GM18870 (cell line): ENCODE data around the gene MRRF.
"Not testable (repeated sequence)": the region's sequence is repeated elsewhere in the genome, so short reads cannot be mapped to it uniquely, and the experiment has no call there.

ENCODE experiments used
- ATAC-seq: cut with Tn5 transposase; IDR thresholded peaks from one replicate; pipeline ENCODE4 v1.9.1; 2021; ENCODE audit warnings: moderate library complexity; ENCODE audit not compliant: unreplicated experiment

MRRF gene

GRCh38 chr9:122350577-122351355, 86.1 kb downstream of the MRRF start:
- no peak for ATAC-seq

DNA sequence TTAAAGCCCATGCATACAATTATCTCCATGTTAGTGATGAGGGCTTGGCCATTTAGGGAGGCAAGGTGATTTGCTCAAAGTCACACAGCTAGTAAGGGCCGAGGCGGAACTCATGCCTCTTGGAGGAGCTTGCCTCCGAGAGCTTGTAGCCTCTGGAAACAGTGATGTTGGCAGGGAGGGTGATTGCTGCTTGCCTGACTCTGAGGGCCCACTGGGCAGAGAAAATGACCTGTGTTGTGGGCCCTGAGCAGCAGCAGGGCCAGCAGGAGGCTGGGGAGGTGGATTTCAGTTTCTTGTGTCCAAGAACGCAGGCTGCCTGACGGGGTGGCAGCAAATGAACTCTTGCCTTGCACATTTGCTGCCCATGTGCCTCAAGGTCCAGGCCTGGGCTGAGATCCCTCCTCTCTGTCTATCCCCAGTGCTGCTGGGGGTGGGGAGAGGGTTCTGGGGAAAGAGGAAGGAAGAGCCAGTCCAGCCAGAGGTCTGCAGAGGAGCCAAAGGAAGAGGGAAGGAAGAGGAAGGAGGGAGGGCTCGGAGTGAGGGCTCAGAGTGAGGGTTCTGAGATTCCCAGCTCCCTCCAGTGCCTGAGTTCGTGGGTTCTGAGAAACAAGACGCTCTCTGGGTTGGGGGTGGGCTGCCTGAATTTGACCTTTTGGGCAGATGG, 90.0 kb downstream of the MRRF start:
- ATAC-seq: no peak

DNA sequence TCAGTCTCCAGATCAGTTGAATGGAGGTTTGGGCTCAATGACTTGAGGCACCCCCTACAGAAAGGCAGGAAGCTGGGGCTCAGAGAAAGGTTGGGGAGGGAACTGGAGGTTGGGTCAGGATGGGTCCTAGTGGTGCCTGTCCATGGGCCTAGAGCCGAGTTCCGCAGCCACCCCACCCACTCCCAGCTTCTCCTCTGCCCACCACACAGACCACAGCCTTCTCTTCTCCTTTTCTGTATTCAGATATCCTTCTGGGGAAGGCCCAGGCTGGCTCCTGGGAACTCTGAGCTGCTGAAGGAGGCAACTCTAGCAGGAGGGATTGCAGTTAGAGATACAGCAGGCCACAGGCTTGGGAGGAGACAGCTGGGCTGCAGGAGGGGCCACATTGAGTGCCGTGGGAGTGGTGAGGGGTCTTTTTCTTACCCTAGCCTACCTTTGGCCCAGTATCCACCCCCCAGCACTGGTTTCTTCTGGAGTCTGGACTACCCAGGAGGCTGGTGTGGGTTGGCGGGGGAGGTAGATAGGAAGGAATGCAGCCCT, 90.7 kb downstream of the MRRF start:
- no peak for ATAC-seq

- ATAC-seq: no peak
Observed at GRCh38 chr9:122356627-122357026, 91.9 kb downstream of the MRRF start.

GRCh38 chr9:122360891-122361290, 96.2 kb downstream of the MRRF start:
- no peak for ATAC-seq

- ATAC-seq: not testable (repeated sequence)
Observed at GRCh38 chr9:122363131-122363530, 98.4 kb downstream of the MRRF start.

DNA sequence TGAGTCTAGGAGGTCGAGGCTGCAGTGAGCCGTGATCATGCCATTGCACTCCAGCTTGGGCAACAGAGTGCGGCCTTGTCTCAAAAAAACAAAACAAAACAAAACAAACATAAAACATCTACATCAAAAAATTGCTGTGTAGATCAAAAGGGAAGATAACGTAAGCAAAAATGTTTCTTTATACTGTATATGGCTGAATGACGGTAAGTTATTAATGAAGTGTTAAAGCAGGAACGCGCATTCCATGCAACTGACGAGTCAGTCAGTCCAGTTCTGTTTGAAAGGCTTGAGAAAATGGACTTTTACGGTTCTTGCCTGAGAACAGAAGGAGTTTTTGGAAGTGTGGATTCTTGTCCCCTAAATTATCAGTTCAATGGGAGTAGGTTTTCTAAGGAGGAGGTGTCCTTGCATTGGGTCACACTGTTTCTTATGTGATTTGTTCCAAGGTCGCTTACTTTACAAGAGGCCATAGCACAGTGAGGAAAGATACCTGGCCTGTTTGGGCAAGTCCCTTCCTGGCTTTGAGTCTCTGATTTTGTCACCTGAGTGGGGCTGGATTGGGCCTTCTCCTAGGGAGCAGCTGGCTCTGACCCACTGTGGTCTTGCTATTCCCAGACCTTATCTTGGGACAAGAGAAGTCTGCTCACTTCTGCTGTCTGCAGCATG, 99.6 kb downstream of the MRRF start:
- ATAC-seq: no peak

- ATAC-seq: no peak
Observed at GRCh38 chr9:122364783-122365150, 100.1 kb downstream of the MRRF start.

DNA sequence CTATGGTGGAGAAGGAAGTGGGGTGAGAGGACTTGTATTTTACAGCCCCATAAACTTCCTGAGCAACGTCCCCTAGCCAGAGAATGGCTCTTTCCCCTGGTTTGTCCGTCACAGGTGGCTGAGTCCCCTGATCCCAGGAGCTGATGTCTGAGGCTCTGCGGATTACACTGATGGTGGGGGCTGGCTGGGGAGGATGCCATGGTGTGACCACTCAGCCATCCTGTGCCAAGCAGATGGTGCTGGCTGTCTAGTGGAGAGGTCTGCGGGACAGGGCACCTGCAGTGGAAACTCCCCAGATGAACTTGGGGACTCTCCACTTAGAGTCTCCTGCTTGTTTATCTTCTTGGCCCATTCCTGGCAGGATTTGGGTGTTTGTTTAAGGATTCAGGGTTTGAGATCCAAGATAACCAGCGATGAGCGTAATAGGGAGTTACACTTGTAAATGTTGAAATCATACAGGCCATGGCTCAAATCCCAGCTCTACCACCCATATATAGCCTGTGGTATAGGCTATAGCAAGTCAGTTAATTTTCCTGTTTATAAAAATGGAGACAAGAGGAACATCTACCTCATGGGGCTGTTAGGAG, 101.5 kb downstream of the MRRF start:
- no peak for ATAC-seq

GRCh38 chr9:122367065-122367464, 102.4 kb downstream of the MRRF start:
- ATAC-seq: peak; percentile 43

GRCh38 chr9:122367774-122368460, 103.2 kb downstream of the MRRF start:
- ATAC-seq: no peak

DNA sequence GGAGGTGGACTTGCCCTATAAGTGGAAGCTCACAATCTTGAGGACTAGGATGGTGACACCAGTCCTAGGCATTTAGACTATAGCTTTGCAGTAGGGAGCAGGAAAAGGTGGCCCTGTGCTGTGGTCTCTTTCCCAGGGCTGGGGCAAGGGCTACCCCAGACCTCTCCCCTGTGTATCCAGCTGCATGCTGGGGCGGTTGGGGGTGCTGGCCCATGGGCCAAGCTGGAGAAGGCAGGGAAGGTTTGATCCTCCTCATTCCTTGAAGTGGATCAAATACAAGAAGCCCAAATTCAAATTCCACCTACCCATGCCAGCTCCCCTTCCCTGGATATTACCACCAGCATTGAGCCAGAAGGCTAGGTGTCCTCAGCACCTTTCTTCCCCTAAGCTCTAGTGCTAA, 104.0 kb downstream of the MRRF start:
- no peak for ATAC-seq

DNA sequence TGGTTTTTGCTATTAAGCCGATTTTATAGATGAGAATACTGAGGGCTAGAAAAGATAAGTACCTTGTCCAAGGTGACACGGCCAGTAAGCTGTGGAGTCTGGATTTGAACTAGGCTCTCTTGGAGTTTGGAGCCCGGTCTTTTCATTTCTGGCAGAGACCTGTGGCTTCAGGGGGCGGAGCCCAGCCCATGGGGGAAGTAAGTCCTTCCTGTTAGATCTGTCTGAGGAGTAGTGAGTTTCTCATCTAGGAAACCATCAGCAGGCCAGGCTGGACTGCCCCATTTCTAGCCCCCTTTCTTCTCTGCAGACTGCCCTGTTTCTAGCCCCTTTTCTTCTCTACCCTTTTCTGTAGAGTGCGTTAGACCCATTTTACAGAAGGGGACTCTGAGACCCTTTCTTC, 105.6 kb downstream of the MRRF start:
- no peak for ATAC-seq

DNA sequence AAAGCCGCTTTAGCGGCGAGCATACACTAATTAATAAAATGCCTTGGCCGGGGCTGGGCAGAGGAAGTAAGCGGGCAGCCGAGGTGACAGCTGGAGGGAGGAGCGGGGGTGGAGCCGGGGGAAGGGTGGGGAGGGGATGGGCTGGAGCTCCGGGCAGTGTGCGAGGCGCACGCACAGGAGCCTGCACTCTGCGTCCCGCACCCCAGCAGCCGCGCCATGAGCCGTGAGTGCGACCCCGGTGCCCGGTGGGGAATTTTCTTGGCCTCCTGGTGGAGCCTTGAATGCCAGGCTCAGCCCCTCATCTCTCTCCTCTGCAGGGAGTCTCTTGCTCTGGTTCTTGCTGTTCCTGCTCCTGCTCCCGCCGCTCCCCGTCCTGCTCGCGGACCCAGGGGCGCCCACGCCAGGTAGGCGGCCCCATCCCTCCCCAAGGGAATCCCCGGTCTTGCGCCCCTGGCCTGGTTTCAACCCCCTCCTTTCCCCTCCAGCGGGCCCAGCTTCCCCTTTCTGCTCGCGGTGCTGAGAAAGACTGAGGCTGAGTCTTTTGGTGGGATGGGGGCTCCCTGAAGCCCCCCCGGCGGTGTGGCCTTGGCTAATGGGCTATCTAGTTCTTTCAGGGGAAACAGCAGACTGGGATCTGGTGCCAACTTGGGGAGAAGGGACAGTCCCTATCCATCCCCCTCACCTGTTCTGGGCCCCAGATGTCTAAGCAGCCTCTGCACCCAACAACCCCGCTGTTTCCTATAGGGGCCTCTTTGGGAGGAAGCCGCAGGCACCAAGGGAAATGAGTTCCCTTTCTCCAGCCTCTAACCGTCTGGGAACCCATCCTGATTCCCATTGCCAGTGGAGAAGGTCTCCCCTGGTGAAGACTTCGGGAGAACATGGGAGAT, 106.4 kb downstream of the MRRF start, which contains the start of gene PTGS1:
PTGS1 (plus strand) TSS at position 156 of the 887 bp plus-strand sequence; CDS start at position 217, 61 bp downstream.
- no peak for ATAC-seq

- no peak for ATAC-seq
Observed at GRCh38 chr9:122371846-122372245, 107.2 kb downstream of the MRRF start.

DNA sequence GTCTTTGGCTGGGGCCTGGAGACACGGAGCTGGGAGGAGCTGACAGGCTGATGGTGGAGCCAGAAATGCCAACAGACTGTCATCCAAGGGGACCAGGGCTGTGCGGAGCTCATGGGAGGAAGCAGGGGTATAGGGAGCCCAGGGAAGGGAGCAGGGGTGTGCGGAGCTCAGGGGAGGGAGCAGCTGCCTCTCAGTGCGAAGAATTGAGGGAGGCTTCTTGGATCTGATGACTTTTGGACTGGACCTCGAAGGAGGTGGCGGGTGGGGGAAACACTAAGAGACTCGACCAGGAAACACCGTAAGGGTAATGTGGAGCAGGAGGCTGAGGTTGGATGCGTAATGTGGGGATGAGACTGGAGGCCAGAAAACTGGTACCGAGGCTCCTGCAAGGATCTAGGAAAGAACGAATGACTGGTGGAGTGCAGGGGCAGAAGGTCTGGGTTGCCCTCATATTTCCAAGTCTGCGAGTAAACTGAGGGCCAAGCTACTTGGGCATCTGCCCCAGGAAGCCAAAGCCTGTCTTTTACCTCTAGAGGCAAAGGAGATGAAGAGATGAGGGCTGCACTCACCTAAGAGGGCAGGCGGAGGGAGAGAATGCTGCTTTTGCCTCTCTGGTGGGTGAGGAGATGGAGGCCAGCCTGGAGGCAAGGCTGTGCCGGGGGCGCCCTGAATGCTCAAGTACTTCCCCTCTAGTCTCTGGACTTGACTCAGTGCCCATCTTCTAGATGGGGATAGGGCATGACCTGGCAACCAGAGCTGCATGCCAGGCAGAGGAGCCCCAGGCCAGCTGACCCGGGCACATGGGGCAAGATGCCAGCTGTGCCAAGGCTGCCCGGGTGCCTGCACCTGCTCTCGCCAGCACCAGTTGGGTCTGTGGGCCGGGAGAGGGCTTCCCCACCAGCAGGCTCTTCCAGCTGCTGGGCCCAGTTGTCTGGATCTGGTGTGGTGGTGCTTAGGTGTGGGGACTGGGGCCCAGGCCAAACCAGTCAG, 108.5 kb downstream of the MRRF start:
- no peak for ATAC-seq

- ATAC-seq: no peak
Observed at GRCh38 chr9:122374885-122375420, 110.3 kb downstream of the MRRF start.

- ATAC-seq: no peak
Observed at GRCh38 chr9:122376796-122377195, 112.1 kb downstream of the MRRF start.
